Keratinocyte (primary cell): Measurements from ENCODE around the gene ODF2L. TPM values are rescaled to one million over a fixed set of nuclear protein-coding genes. Genes with fewer than 3 reads are reported as not detected.

Experiments
- DNase-seq: peaks from one replicate; pipeline ENCODE4 v3.0.0-alpha.2; 2011; ENCODE audit warnings: low read depth, missing footprints, low spot score
- FAIRE-seq: peaks from 2 replicates; lab custom pipeline; 2011; peaks lifted over from hg19 to GRCh38; lab: Jason Lieb, UNC
- H2AFZ ChIP-seq: 2 replicates; pipeline ENCODE4 v1.6.0; 2012; ENCODE audit warnings: low read length, control low read depth, inconsistent platforms; ENCODE audit not compliant: control insufficient read depth
- H3K27ac ChIP-seq: 2 replicates; pipeline ENCODE4 v1.5.1; 2011; ENCODE audit warnings: low read length; ENCODE audit not compliant: control insufficient read depth, insufficient read depth
- H3K27me3 ChIP-seq: 3 replicates; pipeline ENCODE4 v1.6.0; 2011; ENCODE audit warnings: low read length; ENCODE audit not compliant: control insufficient read depth, insufficient read depth; ENCODE audit errors: extremely low read depth
- H3K36me3 ChIP-seq, 2 experiments: 2 replicates in 1 of 2; 3 replicates in 1 of 2; pipeline ENCODE4 v1.5.1; 2011; ENCODE audit warnings: low read length in 2 of 2, mild to moderate bottlenecking in 1 of 2; ENCODE audit not compliant: control insufficient read depth in 2 of 2, insufficient read depth in 2 of 2; ENCODE audit errors: extremely low read depth in 1 of 2
- H3K4me1 ChIP-seq: 3 replicates; pipeline ENCODE4 v1.5.1; 2011; ENCODE audit warnings: low read length; ENCODE audit not compliant: control insufficient read depth, insufficient read depth; ENCODE audit errors: extremely low read depth
- H3K4me2 ChIP-seq: 3 replicates; pipeline ENCODE4 v1.6.0; 2011; ENCODE audit warnings: low read depth, low read length; ENCODE audit not compliant: control insufficient read depth, insufficient read depth; ENCODE audit errors: extremely low read depth
- H3K4me3 ChIP-seq, 3 experiments: fragments of 200-600 bp in 1 of 3; sonication (generic) in 1 of 3; 2 replicates in 2 of 3; 3 replicates in 1 of 3; pipeline ENCODE4 v1.5.1; 2011 to 2016; ENCODE audit warnings: low read length in 3 of 3, mild to moderate bottlenecking in 3 of 3, control low read depth in 2 of 3, inconsistent platforms in 1 of 3, low read depth in 1 of 3, mixed read lengths in 1 of 3, mixed run types in 1 of 3, moderate library complexity in 1 of 3; ENCODE audit not compliant: control insufficient read depth in 2 of 3, insufficient read depth in 2 of 3; ENCODE audit errors: extremely low read depth in 1 of 3
- H3K79me2 ChIP-seq: 2 replicates; pipeline ENCODE4 v1.6.0; 2012; ENCODE audit warnings: low read length; ENCODE audit not compliant: control insufficient read depth, insufficient read depth
- H3K9ac ChIP-seq: 3 replicates; pipeline ENCODE4 v1.6.0; 2011; ENCODE audit warnings: low read length; ENCODE audit not compliant: control insufficient read depth, insufficient read depth; ENCODE audit errors: extremely low read depth
- H3K9me1 ChIP-seq: 3 replicates; pipeline ENCODE4 v1.6.0; 2011; ENCODE audit warnings: low read length; ENCODE audit not compliant: control insufficient read depth, insufficient read depth; ENCODE audit errors: extremely low read depth
- H3K9me3 ChIP-seq: 2 replicates; pipeline ENCODE4 v1.5.1; 2012; ENCODE audit warnings: low read depth, low read length; ENCODE audit not compliant: control insufficient read depth
- H4K20me1 ChIP-seq: 3 replicates; pipeline ENCODE4 v1.6.0; 2011; ENCODE audit warnings: low read length; ENCODE audit not compliant: control insufficient read depth, insufficient read depth; ENCODE audit errors: extremely low read depth
- EZH2 ChIP-seq: IDR thresholded peaks from one replicate; pipeline ENCODE4 v1.6.1; 2012; ENCODE audit warnings: inconsistent platforms, mild to moderate bottlenecking, low read length, moderate library complexity
- dilution Hi-C: fragments of 300-500 bp; cut with MboI; formaldehyde crosslinking; loops from one replicate; pipeline ENCODE4 v1.7.0; 2020; ENCODE audit warnings: low sequenced_read_pairs; ENCODE audit not compliant: extremely low pct_ligation_motif_present
- polyA plus RNA-seq, 5 experiments: library from polyadenylated mRNA; depleted of rRNA in 3 of 5; stranded (reverse) in 3 of 5; stranded (forward) in 1 of 5; unstranded in 1 of 5; fragments of >200 nt; gene quantifications; 1 replicate in 1 of 5; 2 replicates in 3 of 5; 3 replicates in 1 of 5; pipeline versions ENCODE4 v1.2.1 to v1.2.3, GENCODE V29; 2011 to 2012; ENCODE audit warnings: missing spikeins in 2 of 5, low read depth in 1 of 5, low replicate concordance in 1 of 5
- TF ChIP-seq, protein P1 (sequence below), 3 experiments: IDR thresholded peaks in 1 of 3; conservative IDR thresholded peaks in 1 of 3; optimal IDR thresholded peaks in 1 of 3; 2 replicates in 2 of 3; 3 replicates in 1 of 3; pipeline versions ENCODE3 to v1.5.1; 2011; ENCODE audit warnings: low read length in 3 of 3, mild to moderate bottlenecking in 3 of 3, moderate library complexity in 2 of 3, control low read depth in 1 of 3, inconsistent platforms in 1 of 3; ENCODE audit not compliant: insufficient read depth in 2 of 3; ENCODE audit errors: extremely low read depth in 1 of 3

The ODF2L gene
- polyA plus RNA-seq, 1 donor (not counting 4 experiments of a cell fraction or from before 2014, with no cell fraction given), result 22.0 TPM

DNA sequence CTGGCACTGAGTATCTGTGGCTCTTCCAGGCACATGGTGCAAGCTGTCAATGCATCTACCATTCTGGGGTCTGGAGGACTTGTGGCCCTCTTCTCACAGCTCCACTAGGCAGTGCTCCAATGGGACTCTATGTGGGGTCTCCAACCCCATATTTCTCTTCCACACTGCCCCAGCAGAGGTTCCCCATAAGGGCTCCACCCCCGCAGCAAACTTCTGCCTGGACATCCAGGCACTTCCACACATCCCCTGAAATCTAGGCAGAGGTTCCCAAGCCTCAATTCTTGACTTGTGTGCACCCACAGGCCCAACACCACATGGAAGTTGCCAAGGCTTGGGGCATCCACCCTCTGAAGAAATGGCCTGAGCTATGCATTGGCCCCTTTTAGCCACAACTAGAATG, 18.8 kb downstream of the ODF2L start:
- no peak for DNase-seq
- dilution Hi-C loops, result no loop called here
- FAIRE-seq, result no peak

DNA sequence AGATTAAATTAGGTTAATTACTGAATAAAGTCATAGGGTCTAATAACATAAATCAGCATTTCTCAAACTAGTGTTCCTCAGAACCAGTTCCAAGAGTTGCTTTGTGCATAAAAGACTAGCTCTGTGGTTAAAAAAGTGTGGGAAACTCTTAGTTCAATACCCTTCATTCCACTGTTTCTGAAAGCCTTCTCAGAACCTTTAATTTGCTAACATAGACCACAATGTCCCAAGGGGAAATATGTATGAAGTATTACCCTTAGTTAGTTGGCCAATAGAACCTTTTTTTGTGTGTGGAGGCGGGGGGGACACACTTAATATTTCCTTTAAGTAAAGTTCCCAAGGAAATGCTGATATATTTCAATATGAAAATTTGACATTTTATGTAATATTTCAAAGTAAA, 20.4 kb downstream of the ODF2L start:
- Histone ChIP-seq H3K4me1 (no peaks in the 10 kb centered on the region), H4K20me1 (no peaks in the 10 kb centered on the region), H2AFZ (no peak overlapping the region), H3K4me3 (no peak overlapping the region), H3K36me3 (peaks cover 3 to 5% of the 10 kb centered on the region in 2 experiments), H3K9me3 (no peaks in the 10 kb centered on the region), H3K9ac (no peak overlapping the region), H3K27me3 (no peaks in the 10 kb centered on the region), H3K27ac (no peak overlapping the region), H3K4me2 (no peak overlapping the region), H3K9me1 (no peaks in the 10 kb centered on the region), H3K79me2 (no peaks in the 10 kb centered on the region)
- no peak for TF ChIP-seq EZH2
- TF ChIP-seq, protein P1, sequence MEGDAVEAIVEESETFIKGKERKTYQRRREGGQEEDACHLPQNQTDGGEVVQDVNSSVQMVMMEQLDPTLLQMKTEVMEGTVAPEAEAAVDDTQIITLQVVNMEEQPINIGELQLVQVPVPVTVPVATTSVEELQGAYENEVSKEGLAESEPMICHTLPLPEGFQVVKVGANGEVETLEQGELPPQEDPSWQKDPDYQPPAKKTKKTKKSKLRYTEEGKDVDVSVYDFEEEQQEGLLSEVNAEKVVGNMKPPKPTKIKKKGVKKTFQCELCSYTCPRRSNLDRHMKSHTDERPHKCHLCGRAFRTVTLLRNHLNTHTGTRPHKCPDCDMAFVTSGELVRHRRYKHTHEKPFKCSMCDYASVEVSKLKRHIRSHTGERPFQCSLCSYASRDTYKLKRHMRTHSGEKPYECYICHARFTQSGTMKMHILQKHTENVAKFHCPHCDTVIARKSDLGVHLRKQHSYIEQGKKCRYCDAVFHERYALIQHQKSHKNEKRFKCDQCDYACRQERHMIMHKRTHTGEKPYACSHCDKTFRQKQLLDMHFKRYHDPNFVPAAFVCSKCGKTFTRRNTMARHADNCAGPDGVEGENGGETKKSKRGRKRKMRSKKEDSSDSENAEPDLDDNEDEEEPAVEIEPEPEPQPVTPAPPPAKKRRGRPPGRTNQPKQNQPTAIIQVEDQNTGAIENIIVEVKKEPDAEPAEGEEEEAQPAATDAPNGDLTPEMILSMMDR (optimal IDR thresholded peaks at IDR 0.05 in 1 of 3, IDR thresholded peaks at IDR 0.05 in 1 of 3, conservative IDR thresholded peaks at IDR 0.05 in 1 of 3; ENCODE audit: extremely low read depth in 1 of 3, insufficient read depth in 2 of 3, low read length in 3 of 3), result no peak
- FAIRE-seq (no peak), DNase-seq (no peak)
- dilution Hi-C loops, result no loop called here

More for the DNA sequence above, 18.8 kb downstream of the ODF2L start:
- Histone ChIP-seq H3K27me3 (no peaks in the 10 kb centered on the region), H2AFZ (no peak overlapping the region), H4K20me1 (no peaks in the 10 kb centered on the region), H3K79me2 (no peaks in the 10 kb centered on the region), H3K27ac (no peak overlapping the region), H3K4me2 (no peak overlapping the region), H3K9me1 (no peaks in the 10 kb centered on the region), H3K36me3 (peaks cover 3 to 5% of the 10 kb centered on the region in 2 experiments), H3K9ac (no peak overlapping the region), H3K4me1 (no peaks in the 10 kb centered on the region), H3K4me3 (no peak overlapping the region), H3K9me3 (no peaks in the 10 kb centered on the region)
- no peak for TF ChIP-seq EZH2
- TF ChIP-seq, protein P1 (optimal IDR thresholded peaks at IDR 0.05 in 1 of 3, IDR thresholded peaks at IDR 0.05 in 1 of 3, conservative IDR thresholded peaks at IDR 0.05 in 1 of 3; ENCODE audit: extremely low read depth in 1 of 3, insufficient read depth in 2 of 3, low read length in 3 of 3), result no peak
